Kidney epithelial cell (primary cell): ENCODE data around the gene HARBI1. TPM values are rescaled to one million over a fixed set of nuclear protein-coding genes. Genes with fewer than 3 reads are reported as not detected.
A peak's percentile ranks its signal among the peaks of the same experiment; 100 is the strongest.

Source experiments
- DNase-seq: peaks from one replicate; pipeline ENCODE4 v3.0.0-alpha.2; 2010; ENCODE audit warnings: low read depth
- H3K27me3 ChIP-seq: 2 replicates; pipeline ENCODE4 v1.6.0; 2011; ENCODE audit warnings: low read length; ENCODE audit not compliant: control insufficient read depth, insufficient read depth
- H3K36me3 ChIP-seq: 2 replicates; pipeline ENCODE4 v1.5.1; 2011; ENCODE audit warnings: low read length; ENCODE audit not compliant: control insufficient read depth, insufficient read depth
- H3K4me3 ChIP-seq: 2 replicates; pipeline ENCODE4 v1.5.1; 2011; ENCODE audit warnings: low read depth, mild to moderate bottlenecking, control low read depth, low read length
- total RNA-seq: library from RNA; depleted of rRNA; stranded (reverse); fragments of >200 nt; gene quantifications from 2 replicates; pipeline ENCODE4 v1.2.3, GENCODE V29; 2015
- TF ChIP-seq, protein P1 (sequence below): IDR thresholded peaks from 2 replicates; pipeline ENCODE4 v1.5.1; 2011; ENCODE audit warnings: mild to moderate bottlenecking, moderate library complexity, low read length, control low read depth, inconsistent platforms; ENCODE audit not compliant: insufficient read depth, poor library complexity, severe bottlenecking

The HARBI1 gene
- total RNA-seq, 1 donor from 2014 or later = 8.0 TPM

- peak overlapping the region; percentile 72 for H3K4me3 ChIP-seq
- TF ChIP-seq, protein P1, sequence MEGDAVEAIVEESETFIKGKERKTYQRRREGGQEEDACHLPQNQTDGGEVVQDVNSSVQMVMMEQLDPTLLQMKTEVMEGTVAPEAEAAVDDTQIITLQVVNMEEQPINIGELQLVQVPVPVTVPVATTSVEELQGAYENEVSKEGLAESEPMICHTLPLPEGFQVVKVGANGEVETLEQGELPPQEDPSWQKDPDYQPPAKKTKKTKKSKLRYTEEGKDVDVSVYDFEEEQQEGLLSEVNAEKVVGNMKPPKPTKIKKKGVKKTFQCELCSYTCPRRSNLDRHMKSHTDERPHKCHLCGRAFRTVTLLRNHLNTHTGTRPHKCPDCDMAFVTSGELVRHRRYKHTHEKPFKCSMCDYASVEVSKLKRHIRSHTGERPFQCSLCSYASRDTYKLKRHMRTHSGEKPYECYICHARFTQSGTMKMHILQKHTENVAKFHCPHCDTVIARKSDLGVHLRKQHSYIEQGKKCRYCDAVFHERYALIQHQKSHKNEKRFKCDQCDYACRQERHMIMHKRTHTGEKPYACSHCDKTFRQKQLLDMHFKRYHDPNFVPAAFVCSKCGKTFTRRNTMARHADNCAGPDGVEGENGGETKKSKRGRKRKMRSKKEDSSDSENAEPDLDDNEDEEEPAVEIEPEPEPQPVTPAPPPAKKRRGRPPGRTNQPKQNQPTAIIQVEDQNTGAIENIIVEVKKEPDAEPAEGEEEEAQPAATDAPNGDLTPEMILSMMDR = no peak
- H3K27me3 ChIP-seq = no peaks in the 10 kb centered on the region
- H3K36me3 ChIP-seq = no peaks in the 10 kb centered on the region
- DNase-seq = no peak
Observed at GRCh38 chr11:46616551-46617133, 385 bp downstream of the HARBI1 start.

DNA sequence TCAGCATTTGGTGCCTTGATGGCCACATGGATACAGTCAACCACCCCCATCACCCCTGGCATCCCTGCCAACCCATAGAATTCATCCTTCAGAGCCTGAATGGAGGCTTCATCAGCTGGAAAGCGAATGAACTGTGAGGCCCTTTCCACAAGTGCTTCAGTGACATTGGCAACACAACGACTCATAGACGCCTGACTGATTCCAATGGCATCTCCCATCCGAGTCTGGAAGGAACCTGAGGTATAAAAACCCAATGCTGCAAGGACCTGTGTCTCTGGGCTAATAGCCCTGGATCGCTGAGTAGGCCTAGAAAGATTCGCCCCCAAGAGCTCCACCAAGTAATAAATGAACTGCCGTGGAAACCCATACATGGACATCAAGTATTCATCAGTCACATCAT is 1.3 kb downstream of the HARBI1 start:
- no peak for DNase-seq
- H3K4me3 ChIP-seq = no peak overlapping the region
- H3K36me3 ChIP-seq = no peaks in the 10 kb centered on the region
- TF ChIP-seq, protein P1 = no peak
- no peaks in the 10 kb centered on the region for H3K27me3 ChIP-seq

DNA sequence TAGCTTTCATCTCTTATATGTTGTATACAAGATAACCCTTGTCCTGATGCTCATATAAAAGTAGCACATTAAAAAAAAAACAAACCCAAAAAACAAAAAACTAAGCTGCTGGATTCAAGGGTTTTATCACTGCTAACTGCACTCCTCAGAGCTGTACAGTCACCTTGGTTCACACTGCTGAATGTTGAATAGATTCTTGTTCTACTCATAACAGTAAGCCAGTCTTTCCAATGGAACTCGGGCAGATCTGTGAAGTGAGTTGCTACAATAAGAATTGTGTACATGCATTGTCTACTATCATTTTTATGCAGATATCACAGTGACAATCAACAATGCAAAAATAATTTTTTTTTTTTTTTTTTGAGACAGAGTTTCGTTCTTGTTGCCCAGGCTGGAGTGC is 4.7 kb downstream of the HARBI1 start:
- H3K36me3 ChIP-seq = no peaks in the 10 kb centered on the region
- TF ChIP-seq, protein P1 = no peak
- DNase-seq = no peak

GRCh38 chr11:46611526-46612304 is 5.3 kb downstream of the HARBI1 start:
- Histone ChIP-seq H3K36me3 (no peaks in the 10 kb centered on the region), H3K27me3 (no peaks in the 10 kb centered on the region), H3K4me3 (no peak overlapping the region)
- no peak for DNase-seq
- TF ChIP-seq, protein P1 = no peak

More for the DNA sequence above, 4.7 kb downstream of the HARBI1 start:
- Histone ChIP-seq H3K27me3 (no peaks in the 10 kb centered on the region), H3K4me3 (no peak overlapping the region)

DNA sequence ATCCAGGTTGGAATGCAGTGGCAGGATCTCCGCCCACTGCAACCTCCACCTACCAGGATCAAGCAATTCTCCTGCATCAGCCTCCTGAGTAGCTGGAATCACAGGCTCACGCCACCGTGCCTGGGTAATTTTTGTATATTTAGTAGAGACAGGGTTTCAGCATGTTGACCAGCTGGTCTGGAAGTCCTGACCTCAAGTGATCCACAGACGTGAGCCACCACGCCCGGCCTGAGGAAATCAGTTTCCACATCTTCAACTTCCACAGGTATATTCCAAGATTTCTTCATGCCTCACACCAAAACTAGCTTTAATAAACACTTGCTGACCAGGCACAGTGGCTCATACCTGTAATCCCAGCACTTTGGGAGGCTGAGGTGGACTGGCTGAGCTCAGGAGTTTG is 7.6 kb downstream of the HARBI1 start:
- no peaks in the 10 kb centered on the region for H3K36me3 ChIP-seq
- no peak for DNase-seq
- H3K27me3 ChIP-seq = no peaks in the 10 kb centered on the region
- TF ChIP-seq, protein P1 = no peak
- no peak overlapping the region for H3K4me3 ChIP-seq
